HUDEP-2 (cell line): ENCODE measurements around the gene ZNF385B.
"Not testable (repeated sequence)": the region's sequence is repeated elsewhere in the genome, so short reads cannot be mapped to it uniquely, and the experiment has no call there.

ENCODE experiments used
- DNase-seq, 76 experiments: peaks; one replicate each; lab custom pipeline; 2025; ENCODE audit not compliant: unreplicated experiment in 76 of 76; lab: John Stamatoyannopoulos, UW

The ZNF385B gene

GRCh38 chr2:179861416-179862067 is at the start of gene ZNF385B:
Gene ZNF385B (minus strand): TSS chr2:179861612.
- DNase-seq: peak in 4 of 76 experiments; percentile 8 to 26 (median 14)

DNA sequence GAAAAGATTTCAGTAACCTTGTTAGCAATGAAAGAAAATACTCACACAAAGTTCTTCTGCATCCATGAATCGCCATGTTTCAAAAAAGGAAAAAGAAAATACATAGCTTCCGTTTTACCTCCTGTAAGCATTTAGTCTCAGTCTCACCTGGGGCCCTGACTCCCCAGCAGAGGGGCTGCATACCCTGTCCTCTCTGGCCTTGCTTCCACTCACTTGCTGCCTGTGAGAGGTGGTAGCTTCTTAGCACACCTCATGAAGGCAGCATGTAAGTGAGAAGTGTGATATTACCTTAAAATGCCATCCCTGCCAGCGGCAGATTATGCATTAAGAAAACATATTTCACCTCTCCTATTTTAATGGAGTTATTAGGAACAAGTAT is 49.3 kb upstream of the ZNF385B start:
- DNase-seq: no peak

GRCh38 chr2:179909845-179910734 is 48.7 kb upstream of the ZNF385B start:
- DNase-seq: no peak

DNA sequence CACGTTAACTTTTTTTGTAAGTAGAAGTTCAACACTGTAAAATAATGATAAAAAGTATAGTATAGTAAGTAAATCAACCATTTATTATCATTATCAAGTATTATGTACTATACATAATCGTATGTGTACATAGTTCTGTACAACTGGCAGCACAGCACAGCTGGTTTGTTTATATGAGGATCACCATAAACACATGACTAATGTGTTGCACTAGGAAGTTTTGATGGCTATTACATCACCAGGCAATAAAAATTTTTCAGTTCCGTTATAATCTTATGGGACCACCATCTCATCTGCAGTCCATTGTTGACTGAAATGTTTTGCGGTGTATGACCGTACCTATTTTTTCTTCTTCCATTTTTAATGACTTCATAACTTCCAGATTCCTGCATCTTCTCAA is 39.2 kb upstream of the ZNF385B start:
- no peak for DNase-seq

- DNase-seq: no peak
These were observed 38.3 kb upstream of the ZNF385B start for GRCh38 chr2:179899666-179900065.

DNA sequence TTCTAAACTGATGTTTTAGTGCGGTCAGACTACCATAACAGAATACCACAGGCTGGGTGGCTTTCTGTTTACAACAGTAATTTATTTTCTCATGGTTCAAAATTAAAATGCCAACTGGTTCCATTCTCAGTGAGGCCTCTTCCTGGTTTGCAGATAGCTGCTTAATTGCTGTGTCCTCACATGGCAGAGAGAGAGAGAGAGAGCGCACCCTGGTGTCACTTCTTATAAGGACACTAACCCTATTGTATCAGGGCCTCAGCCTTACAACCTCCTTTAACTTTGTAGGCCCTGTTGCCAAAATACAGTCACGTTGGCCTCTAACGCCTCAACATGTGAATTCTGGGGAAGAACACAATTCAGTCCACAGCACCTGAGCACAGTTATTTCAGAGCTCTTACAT is 37.5 kb upstream of the ZNF385B start:
- peak in 67 of 76 experiments; percentile 4 to 77 (median 41) for DNase-seq

DNA sequence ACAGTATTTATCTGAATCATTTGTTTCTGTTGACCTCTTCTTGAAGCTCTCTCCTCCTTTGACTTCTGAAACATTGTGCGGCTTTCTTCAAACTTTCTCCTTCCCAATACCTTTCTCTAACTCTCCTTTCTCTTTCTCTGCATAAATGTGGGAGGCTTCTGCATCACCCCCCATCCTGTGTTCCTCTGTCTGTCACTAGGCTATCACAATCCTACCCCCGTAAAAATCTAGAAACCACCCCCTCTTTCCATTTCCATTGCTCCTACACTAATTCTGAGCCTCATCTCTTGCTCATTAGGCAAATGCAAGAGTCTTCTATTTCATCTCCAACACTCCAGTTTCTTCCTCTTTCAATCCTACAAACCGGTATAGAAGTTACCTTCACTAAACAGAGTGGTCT is 32.2 kb upstream of the ZNF385B start:
- no peak for DNase-seq

DNA sequence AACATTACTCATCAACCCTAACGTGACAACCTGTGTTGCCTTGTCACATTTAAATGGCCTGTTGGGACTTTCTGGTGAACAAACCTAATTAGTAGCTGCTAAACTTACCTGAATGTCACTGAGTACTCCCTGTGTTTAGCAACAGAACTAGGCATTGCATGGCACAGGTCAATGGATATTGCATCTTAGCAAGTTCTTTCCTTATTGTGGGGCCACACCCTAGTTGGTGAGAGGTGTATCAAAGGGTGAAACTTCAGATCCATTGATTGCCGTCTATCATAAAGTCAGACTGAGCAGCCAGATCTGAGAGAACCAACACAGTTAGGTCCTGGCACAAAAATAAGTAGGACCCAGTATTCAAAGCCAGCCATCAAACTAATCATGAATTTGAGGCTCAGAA is 29.8 kb upstream of the ZNF385B start:
- no peak for DNase-seq

DNA sequence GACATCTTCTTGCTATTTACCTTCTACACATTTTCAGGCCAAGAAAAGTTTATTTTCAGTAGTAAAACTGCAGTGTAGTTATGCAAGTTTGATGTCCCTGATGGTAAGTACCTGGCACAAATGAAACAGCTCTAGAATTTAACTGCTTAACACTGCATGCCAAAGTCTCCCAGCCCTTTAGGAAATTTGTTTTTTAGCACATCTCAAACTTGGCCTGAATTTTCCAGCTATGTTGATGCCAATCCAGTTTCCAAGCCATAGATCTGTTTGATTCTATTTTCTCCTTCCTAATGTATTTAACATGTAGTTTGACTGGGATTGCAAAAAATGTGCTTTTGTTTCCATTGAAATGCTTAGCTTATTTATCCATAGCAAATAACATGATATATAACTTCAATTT is 29.3 kb upstream of the ZNF385B start:
- DNase-seq: no peak

DNA sequence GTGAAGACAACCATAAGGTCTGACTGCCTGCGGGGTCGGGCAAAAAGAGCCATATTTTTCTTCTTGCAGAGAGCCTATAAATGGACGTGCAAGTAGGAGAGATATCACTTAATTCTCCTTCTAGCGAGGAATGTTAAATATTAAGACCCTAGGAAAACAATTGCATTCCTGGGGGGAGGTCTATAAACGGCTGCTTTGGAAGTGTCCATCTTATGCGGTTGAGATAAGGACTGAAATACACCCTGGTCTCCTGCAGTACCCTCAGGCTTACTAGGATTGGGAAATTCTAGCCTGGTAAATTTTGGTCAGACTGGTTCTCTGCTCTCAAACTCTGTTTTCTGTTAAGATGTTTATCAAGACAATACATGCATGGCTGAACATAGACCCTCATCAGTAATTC is 27.2 kb upstream of the ZNF385B start:
- DNase-seq: not testable (repeated sequence)

DNA sequence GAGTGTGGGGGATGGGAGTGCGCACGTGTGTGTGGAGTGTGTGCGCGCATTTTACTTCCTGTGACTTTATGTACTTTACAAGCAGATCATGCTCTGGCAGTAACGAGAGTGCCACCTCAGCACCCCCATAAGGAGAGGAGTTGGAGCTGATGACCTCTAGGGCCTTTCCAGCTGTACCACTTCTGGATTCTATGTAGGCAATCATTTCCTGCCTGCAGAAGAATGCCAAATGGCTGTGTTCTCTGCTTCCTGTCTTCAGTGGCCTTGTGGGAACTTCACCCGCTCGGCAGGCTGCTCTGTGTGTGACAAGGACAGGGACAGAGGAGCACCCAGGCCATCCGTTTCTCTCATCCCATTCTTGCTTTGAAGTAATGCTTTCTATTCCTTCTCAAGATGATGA is 22.8 kb upstream of the ZNF385B start:
- no peak for DNase-seq

DNA sequence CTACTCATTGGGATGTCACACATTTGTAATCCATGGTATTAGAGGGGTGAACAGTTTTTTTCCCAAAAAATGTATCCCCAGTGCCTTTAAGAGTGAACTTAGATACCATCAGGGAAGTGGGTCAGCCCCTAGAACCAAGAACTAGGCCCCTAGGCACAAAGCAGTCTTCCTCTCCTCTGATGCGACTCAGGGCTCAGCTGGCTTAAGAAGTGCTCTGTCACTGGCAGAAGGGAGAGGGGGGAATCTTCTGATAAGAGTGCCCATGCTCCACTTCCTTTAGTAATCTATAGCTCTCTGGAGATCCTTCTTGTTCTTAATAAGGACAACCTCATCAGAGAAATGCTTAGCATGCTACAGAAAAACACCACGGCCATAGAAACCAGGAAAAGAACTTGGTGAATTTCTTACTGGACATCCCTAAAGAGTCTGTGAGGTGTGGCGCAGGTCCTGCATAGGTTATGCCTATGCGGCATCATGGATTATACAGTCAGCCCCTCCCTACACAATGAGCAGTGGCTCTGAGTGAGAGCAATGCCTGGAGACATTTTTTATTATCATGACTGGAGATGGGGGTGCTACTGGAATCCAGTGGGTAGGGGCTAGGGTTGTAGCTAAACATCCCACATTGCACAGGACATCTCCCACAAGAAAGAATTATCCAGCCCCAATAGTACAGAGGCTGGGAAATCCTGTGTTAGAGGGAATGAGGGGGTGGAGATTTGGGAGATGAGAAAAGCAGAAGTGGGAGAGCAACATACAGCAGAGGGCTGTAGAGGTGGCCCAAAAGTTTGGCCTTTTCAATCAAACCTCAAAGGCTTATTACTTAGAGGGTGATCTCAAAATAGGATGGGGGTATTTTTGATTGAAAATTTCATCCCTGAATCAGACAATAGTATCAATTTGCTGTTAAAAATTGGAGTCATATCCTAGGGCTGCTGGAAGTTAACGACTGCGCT is 21.7 kb upstream of the ZNF385B start:
- DNase-seq: no peak

DNA sequence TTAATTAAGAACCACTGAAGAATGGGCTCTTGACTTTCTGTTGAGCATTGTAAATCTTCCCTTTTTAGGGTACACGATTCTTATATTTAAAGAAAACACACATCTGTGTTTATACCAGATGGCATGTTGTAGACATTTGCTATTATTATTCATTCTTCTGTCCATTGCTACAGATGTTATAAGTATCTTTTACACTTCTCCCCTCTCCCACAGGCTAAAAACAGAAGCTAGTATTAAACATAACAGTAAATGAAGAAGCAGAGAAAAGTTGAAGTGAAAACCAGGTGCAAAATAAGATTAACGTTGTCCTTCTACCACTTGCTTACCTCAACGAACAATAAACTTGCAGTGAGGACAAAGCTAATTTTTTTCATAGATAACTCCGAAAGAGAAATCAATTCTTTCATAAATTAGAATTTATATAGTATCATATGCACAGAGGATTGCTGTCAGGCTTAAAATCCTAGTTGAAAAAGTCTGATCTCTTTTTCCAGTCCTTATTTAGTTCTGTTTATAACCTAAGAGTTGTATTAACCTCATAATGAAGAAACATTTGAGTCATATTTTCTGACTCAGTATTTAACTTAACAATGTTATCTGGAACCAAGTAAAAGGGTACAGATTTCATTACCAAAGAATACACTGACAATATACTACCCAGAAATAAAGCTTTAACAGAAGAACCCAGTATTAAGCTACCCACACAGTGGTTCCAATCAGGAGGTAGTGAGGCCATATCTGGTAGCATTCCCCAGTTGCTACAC is 16.4 kb upstream of the ZNF385B start:
- DNase-seq: no peak

DNA sequence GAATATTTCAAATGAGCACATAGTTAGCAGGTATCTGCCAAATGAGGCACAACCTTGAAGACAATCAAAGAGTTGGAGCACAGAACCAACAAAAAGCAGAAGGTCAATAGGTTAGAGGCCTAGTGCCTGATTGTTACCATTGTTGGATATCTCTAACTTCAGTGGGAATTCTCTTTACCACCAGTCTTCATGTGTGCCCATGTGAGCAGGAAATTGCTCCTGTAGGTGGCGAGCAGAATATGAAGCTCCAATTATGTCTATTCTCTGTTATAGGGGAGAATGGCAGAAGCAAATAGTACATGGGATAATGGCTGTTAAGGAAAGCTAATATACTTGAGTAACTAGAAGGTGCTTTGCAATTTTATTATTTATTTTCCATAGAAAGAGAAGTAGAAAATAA is 14.9 kb upstream of the ZNF385B start:
- DNase-seq: no peak

- DNase-seq: no peak
These were observed 14.5 kb upstream of the ZNF385B start for GRCh38 chr2:179875864-179876263.

DNA sequence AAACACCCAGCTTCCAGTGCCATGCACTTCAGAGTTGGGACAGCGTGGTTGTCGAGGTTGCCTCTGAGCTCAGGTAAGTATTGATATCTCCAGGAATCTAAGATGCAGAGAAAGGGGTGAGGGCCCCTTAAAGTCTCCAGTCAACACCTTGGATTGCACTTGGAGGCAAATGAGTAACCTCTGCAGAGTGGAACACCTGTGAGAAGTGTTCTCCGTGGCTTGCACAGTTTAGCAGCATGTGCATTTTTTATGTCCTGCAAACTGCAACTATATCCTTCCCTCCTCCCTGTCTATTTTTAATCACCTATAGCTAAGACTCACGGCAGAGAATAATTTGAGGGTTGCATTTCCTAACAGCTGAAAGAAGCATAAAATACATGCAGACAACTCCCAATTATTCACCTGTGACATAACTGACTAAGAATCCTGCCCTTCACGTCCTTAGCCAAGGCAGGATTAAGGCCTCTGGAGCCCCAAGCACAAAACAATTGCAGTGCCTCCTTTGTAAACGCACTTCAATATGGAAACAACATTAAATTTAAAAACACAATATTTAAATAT is 1.6 kb upstream of the ZNF385B start:
- DNase-seq: no peak

DNA sequence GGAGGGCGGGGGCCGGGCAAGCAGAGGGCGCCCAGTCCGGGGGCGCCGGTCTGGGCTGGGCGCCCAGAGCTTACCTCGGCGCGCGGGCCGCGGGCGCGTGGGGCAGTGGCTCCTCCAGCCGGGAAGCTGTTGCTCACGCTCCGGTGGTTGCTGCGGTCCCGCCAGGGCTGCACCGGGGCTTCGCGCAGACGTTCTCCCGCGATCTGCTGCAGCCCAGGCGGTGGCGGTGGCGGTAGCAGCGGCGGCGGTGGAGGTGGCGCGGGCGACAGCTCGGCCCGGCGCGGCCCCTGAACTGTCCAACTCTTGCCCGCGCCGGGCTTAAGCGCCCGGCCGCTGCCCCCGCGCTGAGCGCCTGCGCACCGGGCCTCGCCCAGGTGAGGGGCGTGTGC is 391 bp downstream of the ZNF385B start:
- DNase-seq: peak in 1 of 76 experiments; percentile 9

GRCh38 chr2:179860255-179861026 is 971 bp downstream of the ZNF385B start:
- DNase-seq: peak in 1 of 76 experiments; percentile 4

- no peak for DNase-seq
These were observed 1.9 kb downstream of the ZNF385B start for GRCh38 chr2:179859523-179859922.
